ENCODE measurements around the gene SHISA7.

DNA sequence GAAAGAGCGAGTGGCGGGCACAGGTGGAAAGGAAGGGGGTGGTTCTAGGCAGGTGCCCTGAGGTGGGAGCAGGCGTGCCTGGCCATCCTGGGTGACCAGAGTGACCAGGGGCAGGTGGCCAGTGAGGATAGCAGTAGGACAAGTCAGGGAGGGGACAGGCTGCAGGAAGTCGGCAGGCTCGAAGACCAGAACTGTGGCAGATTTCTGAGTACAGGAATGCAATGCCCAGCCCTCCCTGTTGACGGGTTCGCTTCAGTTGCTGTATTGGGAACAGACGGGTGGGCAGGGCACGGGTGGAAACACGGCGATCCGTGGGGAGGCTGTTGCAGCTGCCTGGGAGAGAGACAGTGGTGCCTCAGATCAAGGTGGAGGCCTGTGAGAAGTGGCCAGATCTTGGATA is 35.3 kb upstream of the SHISA7 start:
- TF ChIP-seq, protein P1, sequence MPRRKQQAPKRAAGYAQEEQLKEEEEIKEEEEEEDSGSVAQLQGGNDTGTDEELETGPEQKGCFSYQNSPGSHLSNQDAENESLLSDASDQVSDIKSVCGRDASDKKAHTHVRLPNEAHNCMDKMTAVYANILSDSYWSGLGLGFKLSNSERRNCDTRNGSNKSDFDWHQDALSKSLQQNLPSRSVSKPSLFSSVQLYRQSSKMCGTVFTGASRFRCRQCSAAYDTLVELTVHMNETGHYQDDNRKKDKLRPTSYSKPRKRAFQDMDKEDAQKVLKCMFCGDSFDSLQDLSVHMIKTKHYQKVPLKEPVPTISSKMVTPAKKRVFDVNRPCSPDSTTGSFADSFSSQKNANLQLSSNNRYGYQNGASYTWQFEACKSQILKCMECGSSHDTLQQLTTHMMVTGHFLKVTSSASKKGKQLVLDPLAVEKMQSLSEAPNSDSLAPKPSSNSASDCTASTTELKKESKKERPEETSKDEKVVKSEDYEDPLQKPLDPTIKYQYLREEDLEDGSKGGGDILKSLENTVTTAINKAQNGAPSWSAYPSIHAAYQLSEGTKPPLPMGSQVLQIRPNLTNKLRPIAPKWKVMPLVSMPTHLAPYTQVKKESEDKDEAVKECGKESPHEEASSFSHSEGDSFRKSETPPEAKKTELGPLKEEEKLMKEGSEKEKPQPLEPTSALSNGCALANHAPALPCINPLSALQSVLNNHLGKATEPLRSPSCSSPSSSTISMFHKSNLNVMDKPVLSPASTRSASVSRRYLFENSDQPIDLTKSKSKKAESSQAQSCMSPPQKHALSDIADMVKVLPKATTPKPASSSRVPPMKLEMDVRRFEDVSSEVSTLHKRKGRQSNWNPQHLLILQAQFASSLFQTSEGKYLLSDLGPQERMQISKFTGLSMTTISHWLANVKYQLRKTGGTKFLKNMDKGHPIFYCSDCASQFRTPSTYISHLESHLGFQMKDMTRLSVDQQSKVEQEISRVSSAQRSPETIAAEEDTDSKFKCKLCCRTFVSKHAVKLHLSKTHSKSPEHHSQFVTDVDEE (CRISPR knock-in tag; IDR thresholded peaks at IDR 0.05) = no peak
- TF ChIP-seq ZNF8 (CRISPR knock-in tag; IDR thresholded peaks at IDR 0.05) = no peak
